GM18909 (cell line): ENCODE results near the gene NRIP1.

ENCODE experiments used
- ATAC-seq: cut with Tn5 transposase; IDR thresholded peaks from one replicate; pipeline ENCODE4 v1.9.1; 2021; ENCODE audit warnings: mild to moderate bottlenecking; ENCODE audit not compliant: unreplicated experiment, poor library complexity

NRIP1 gene, protein sequence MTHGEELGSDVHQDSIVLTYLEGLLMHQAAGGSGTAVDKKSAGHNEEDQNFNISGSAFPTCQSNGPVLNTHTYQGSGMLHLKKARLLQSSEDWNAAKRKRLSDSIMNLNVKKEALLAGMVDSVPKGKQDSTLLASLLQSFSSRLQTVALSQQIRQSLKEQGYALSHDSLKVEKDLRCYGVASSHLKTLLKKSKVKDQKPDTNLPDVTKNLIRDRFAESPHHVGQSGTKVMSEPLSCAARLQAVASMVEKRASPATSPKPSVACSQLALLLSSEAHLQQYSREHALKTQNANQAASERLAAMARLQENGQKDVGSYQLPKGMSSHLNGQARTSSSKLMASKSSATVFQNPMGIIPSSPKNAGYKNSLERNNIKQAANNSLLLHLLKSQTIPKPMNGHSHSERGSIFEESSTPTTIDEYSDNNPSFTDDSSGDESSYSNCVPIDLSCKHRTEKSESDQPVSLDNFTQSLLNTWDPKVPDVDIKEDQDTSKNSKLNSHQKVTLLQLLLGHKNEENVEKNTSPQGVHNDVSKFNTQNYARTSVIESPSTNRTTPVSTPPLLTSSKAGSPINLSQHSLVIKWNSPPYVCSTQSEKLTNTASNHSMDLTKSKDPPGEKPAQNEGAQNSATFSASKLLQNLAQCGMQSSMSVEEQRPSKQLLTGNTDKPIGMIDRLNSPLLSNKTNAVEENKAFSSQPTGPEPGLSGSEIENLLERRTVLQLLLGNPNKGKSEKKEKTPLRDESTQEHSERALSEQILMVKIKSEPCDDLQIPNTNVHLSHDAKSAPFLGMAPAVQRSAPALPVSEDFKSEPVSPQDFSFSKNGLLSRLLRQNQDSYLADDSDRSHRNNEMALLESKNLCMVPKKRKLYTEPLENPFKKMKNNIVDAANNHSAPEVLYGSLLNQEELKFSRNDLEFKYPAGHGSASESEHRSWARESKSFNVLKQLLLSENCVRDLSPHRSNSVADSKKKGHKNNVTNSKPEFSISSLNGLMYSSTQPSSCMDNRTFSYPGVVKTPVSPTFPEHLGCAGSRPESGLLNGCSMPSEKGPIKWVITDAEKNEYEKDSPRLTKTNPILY (N-terminal part only)

DNA sequence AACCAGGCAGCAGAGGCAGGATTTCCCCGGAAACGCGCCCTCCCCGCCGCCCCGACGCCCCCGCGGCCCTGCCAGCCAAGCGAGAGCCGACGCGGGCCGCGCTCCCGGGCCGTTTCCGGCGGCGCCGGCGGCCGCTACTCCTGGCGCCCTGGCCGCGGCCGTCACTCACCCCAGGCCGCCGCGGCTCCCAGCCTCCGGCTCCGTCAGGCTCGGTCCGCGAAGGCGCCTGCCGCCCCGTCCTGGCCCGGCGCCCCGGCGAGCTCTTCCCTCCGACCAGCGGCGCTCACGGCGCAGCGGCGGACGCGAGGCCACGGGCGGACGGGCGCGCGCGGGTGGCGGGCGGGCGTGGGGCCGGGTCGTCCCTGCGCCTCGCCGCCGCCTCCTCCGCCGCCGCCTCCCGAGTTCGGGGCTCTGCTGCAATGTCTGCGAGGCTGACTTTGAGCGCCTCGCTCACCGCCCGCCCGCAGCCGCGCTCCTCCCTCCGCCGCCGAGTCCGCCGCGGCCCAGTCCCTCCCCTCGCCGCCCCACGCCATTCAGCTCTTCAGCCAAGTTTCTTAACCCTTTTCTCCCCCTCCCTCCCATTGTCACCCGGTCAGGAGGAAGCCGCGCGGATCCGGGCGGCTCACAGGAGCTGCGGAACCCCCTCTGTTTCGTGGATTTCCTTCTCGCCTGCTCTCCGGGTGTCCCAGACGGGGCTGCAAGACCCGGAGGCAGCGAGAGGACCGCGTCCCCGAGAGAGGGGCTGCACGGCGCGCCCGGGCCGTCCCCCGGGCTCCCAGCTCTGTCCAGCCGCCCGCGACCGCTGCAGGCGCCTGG is at the start of gene NRIP1:
Gene NRIP1 (minus strand): TSS at position 425 of the 816 bp plus-strand sequence. CDS start 96,808 bp downstream, outside the sequence.
- peak; percentile 81 for ATAC-seq

- no peak for ATAC-seq
These were observed 48.1 kb upstream of the NRIP1 start for GRCh38 chr21:15112858-15113257.

- ATAC-seq, result no peak
These were observed 44.0 kb upstream of the NRIP1 start for GRCh38 chr21:15108801-15109200.

GRCh38 chr21:15104470-15104869 is 39.7 kb upstream of the NRIP1 start:
- ATAC-seq, result no peak

GRCh38 chr21:15098908-15099307 is 34.1 kb upstream of the NRIP1 start:
- no peak for ATAC-seq

- ATAC-seq, result no peak
These were observed 33.4 kb upstream of the NRIP1 start for GRCh38 chr21:15098181-15098580.

GRCh38 chr21:15097580-15097979 is 32.8 kb upstream of the NRIP1 start:
- no peak for ATAC-seq

GRCh38 chr21:15096146-15096545 is 31.3 kb upstream of the NRIP1 start:
- ATAC-seq, result no peak

DNA sequence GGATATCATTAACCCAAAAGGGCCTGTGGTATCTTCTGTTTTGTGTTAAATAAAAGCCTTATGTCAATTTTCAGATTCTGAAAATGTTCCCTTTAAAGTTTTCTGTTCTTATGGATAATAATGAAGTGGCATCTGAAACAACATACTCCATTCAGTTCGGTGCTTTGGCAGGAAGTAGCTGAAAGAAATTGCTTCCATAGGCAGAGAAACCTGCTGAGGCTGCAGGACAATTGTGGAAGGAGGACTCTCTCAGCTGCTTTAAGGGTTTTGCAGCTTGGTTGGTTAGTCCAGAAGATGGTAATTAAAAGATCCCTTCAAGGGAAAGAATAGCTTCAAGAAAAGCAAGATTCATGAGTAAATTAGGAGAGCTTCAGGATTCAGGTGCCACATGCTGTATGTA is 30.5 kb upstream of the NRIP1 start:
- no peak for ATAC-seq

DNA sequence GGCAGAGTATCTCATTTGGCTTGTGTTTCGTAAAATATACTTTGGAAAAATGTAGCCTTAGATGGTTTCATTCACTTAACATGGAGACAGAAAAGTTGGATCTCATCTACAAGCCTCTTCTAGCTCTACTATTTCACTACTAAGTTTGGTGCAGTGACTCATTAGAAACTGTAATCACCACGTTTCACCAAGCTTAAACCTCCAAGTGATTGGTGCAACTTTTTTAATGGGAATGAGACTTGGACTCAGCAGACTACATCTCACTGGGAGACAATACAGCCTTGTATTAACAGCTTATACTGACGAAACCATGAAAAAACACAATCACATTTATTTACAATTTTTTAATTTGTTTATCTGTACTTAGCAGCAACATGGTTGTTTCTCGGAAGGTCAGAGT is 29.9 kb upstream of the NRIP1 start:
- ATAC-seq, result no peak

GRCh38 chr21:15093216-15093615 is 28.4 kb upstream of the NRIP1 start:
- ATAC-seq, result no peak

GRCh38 chr21:15092745-15093144 is 27.9 kb upstream of the NRIP1 start:
- no peak for ATAC-seq

- no peak for ATAC-seq
These were observed 25.6 kb upstream of the NRIP1 start for GRCh38 chr21:15090390-15090789.

- no peak for ATAC-seq
These were observed 23.7 kb upstream of the NRIP1 start for GRCh38 chr21:15088488-15088887.

DNA sequence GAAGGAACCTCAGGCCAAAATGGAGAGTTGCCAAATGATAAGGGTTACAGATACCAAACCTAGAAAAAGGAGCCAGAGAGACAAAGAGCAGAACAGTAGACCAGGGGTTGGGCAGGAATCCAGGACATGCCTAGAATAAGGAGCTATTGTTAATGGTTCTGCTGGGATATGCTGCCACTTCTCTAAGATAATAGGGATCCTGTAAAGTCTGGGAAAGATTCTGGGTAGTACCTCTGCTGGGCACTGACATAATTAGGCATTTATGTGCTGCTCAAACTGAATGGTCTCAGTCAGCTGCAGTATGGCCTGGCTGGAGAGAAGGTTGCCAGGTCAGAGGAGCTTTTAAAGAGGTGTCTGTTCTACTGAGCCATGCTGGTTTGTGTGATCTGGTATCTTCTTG is 19.9 kb upstream of the NRIP1 start:
- no peak for ATAC-seq

GRCh38 chr21:15080526-15080925 is 15.7 kb upstream of the NRIP1 start:
- ATAC-seq, result no peak

DNA sequence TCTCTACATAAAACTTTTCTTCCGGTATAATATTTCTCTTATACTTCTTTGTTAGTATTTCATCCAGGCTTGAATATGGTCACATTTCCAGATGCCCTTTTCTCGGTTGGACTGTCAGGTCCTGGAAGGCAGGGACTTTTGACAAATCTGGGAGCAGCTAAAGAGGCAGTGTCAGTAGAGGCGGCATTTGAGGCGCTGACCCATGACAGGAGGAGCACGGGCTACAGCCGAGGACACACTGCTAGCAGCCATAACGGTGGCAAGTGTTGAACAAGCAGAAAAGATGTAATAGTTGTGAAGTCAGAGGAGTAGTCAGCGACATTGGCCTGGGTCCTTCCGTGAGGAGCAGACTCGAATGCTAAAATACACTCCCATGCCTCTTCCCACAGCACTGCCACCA is 14.5 kb upstream of the NRIP1 start:
- ATAC-seq, result no peak

- ATAC-seq, result no peak
These were observed 13.4 kb upstream of the NRIP1 start for GRCh38 chr21:15078180-15078579.

DNA sequence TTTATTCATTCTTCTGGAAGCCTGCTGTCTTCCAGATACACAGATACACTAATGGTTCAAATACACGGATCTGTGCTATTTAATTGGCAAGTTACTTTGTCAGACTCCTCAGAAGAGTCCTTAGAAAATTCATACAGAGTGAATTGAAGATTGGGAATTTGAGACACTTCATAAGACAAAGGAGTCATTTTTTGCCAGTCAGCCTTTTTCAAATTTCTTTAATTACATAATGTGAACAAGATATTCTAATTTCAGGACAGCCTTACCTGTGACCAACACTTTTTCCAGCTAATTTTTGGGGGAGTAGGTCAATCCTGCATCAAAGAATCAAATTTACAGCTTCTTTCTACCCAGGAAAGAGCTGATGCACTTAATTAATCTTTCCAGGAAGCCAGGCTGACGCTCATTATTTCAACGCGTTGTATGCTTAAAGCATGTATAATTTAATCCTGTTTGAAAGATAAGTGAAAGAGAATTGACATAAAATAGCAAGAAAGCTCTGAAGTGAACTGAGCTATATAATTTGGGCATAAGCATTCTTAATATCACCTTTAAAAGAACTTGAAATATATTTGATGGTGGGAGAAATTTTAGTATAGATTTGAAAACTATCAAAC is 12.8 kb upstream of the NRIP1 start:
- no peak for ATAC-seq

GRCh38 chr21:15076730-15077129 is 11.9 kb upstream of the NRIP1 start:
- no peak for ATAC-seq
